Peyer's patch (tissue), 4 donors: ENCODE measurements around the gene SMYD1.

Source experiments
- POLR2A ChIP-seq, 2 donors: fragments of 450-650 bp; IDR thresholded peaks; one replicate each; pipeline ENCODE4 v1.5.1; 2017; ENCODE audit warnings: antibody characterized with exemption in 2 of 2, mild to moderate bottlenecking in 2 of 2, moderate library complexity in 2 of 2
- TF ChIP-seq, protein P1 (sequence below), 6 experiments: fragments of 450-650 bp in 4 of 6; fragments of 200-600 bp in 2 of 6; sonication (generic) in 1 of 6; IDR thresholded peaks; one replicate each; pipeline ENCODE4 v1.5.1; 2017 to 2019; ENCODE audit warnings: antibody characterized with exemption in 6 of 6, mild to moderate bottlenecking in 3 of 6, moderate library complexity in 1 of 6

DNA sequence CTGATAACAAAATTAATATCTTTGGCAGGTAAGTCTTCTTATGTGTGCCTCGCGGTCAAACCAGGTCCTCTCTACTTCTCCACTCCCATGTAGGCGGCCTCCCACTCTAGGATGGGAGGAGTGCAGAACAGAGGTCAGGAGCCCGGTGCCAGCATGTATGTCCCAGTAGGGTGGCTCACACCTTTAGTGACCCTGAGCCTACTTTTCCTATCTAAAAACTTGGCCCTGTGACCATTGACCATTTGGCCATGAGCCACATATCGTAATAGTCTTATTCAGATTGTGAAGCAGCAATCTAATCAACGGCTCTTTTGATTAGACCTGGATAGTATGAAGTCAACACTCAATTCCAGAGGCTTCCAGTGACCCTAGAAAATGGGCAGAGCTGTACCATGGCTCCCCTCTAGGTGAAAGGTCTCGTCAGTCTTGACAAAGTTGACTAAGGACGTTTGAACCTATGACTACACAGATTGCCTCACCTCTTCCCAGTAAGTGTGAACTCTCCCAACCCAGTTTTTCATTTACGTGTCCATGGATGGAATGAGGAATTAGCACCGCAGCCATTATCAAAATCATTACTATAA, 77.4 kb downstream of the SMYD1 start:
- TF ChIP-seq, protein P1, sequence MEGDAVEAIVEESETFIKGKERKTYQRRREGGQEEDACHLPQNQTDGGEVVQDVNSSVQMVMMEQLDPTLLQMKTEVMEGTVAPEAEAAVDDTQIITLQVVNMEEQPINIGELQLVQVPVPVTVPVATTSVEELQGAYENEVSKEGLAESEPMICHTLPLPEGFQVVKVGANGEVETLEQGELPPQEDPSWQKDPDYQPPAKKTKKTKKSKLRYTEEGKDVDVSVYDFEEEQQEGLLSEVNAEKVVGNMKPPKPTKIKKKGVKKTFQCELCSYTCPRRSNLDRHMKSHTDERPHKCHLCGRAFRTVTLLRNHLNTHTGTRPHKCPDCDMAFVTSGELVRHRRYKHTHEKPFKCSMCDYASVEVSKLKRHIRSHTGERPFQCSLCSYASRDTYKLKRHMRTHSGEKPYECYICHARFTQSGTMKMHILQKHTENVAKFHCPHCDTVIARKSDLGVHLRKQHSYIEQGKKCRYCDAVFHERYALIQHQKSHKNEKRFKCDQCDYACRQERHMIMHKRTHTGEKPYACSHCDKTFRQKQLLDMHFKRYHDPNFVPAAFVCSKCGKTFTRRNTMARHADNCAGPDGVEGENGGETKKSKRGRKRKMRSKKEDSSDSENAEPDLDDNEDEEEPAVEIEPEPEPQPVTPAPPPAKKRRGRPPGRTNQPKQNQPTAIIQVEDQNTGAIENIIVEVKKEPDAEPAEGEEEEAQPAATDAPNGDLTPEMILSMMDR (IDR thresholded peaks at IDR 0.05), result peak in 2 of 6 experiments; percentile 26 to 27
- peak in 1 of 2 donors; percentile 73 for TF ChIP-seq POLR2A (IDR thresholded peaks at IDR 0.05)
